Fibroblast of the aortic adventitia (primary cell): Measurements from ENCODE around the gene IFNL3. TPM values are rescaled to one million over a fixed set of nuclear protein-coding genes. Genes with fewer than 3 reads are reported as not detected.

ENCODE experiments used
- DNase-seq: peaks from one replicate; pipeline ENCODE4 v3.0.0-alpha.2; 2010; ENCODE audit warnings: low read depth
- H3K4me3 ChIP-seq: 2 replicates; pipeline ENCODE4 v1.5.1; 2011; ENCODE audit warnings: low read depth, mild to moderate bottlenecking, control low read depth, low read length, moderate library complexity
- total RNA-seq: library from RNA; depleted of rRNA; stranded (reverse); fragments of >200 nt; gene quantifications from 2 replicates; pipeline ENCODE4 v1.2.3, GENCODE V29; 2012; ENCODE audit warnings: low replicate concordance
- TF ChIP-seq, protein P1 (sequence below): IDR thresholded peaks from 2 replicates; pipeline ENCODE4 v1.5.1; 2011; ENCODE audit warnings: mild to moderate bottlenecking, low read length, control low read depth, inconsistent platforms; ENCODE audit not compliant: insufficient read depth

The IFNL3 gene
- total RNA-seq, 1 donor, result not detected

DNA sequence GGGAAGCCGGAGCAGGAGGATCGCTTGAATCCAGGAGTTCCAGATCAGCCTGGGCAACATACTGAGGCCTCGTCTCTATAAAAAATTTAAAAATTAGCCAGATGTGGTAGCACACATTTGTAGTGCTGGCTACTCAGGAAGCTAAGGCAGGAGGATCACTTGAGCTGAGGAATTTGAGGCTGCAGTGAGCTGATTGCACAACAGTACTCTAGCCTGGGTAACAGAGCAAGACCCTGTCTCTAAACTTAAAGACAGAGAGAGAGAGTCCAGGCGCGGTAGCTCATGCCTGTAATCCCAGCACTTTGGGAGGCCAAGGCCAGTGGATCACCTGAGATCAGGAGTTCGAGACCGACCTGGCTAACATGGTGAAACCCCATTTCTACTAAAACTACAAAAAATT lies 4.4 kb downstream of the IFNL3 start:
- TF ChIP-seq, protein P1, sequence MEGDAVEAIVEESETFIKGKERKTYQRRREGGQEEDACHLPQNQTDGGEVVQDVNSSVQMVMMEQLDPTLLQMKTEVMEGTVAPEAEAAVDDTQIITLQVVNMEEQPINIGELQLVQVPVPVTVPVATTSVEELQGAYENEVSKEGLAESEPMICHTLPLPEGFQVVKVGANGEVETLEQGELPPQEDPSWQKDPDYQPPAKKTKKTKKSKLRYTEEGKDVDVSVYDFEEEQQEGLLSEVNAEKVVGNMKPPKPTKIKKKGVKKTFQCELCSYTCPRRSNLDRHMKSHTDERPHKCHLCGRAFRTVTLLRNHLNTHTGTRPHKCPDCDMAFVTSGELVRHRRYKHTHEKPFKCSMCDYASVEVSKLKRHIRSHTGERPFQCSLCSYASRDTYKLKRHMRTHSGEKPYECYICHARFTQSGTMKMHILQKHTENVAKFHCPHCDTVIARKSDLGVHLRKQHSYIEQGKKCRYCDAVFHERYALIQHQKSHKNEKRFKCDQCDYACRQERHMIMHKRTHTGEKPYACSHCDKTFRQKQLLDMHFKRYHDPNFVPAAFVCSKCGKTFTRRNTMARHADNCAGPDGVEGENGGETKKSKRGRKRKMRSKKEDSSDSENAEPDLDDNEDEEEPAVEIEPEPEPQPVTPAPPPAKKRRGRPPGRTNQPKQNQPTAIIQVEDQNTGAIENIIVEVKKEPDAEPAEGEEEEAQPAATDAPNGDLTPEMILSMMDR, result no peak
- no peak for DNase-seq
- H3K4me3 ChIP-seq, result no peak overlapping the region

DNA sequence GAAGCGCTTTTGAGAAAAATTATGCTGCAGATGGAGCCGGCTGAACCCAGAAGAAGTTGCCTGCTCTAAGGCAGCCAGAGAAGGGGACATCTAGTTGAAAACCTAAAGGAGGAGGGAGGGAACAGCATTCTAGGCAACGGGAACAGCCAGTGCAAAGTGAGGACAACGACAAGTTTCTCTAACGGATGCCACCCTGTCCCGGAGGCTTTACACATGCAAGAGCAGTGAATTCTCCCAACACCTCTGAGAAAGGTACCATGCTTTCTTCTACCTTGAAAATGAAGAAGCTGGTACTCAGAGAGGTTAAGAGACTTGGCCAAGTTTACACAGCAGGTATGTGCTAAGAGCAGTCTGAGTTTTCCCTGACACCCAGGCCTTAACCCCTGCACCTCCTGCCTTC lies 5.9 kb downstream of the IFNL3 start:
- TF ChIP-seq, protein P1, result no peak
- DNase-seq, result no peak
- no peak overlapping the region for H3K4me3 ChIP-seq

DNA sequence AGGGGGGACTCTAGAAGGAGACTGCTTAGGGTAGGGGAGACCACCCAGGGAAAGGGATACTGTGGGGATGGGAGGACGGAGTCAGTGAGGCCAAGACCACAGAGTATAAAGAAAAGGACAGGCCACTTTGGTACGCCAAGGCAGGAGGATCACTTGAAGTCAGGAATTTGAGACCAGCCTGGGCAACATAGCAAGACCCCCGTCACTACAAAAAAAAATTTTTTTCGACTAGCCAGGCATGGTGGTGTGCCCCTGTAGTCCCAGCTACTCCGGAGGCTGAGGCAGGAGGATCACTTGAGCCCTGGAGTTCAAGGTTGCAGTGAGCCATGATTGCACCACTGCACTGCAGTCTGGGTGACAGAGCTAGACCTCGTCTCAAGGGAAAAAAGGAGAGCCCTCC lies 6.6 kb downstream of the IFNL3 start:
- no peak for DNase-seq
- no peak overlapping the region for H3K4me3 ChIP-seq
- TF ChIP-seq, protein P1, result no peak

DNA sequence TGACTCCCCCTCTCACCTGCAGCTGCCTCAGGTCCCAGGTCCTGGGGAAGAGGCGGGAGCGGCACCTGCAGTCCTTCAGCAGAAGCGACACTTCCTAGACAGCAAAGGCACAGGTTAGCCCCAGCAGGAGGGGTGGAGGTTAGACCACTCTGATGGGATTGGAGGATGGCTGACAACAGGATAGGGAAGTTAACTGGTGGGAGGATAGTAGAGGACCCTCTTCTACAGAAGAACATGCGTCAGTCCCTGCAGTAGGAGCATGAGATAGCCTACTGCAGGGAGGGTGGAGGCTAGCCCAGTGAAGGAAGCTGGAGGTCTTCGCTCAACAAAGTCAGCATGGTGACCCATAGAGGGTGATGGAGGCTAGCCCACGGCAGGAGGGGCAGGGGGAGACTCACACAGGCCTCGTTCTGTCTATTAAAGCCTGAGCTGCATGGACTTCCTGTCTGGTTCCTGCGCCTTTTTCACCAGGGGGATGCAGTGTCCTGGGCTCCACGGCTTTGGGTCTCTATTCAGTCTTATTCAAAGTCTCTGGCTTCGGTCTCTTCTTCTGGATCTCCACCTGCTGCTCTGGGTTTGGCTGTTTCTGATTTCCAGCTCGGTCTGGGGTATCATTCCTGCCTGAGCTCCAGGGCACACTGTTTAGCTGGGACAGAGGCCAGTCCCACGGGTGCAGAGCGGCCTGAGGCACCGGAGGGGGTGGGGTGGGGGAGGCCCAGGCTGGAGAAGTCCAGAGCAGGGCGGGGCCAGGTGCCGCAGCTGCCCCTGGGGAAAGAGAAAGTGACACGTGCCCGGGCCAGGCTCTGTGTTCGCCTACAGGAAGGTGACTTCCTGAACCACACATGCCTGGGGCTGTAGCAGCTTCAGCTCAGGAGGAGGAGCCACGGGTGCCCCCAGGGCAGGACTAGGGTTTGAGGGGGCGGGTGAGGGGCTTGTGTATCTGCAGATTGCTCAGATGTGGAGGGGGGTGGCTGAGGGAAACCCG lies 7.3 kb downstream of the IFNL3 start:
- no peak for DNase-seq
- H3K4me3 ChIP-seq, result no peak overlapping the region
- TF ChIP-seq, protein P1, result no peak

DNA sequence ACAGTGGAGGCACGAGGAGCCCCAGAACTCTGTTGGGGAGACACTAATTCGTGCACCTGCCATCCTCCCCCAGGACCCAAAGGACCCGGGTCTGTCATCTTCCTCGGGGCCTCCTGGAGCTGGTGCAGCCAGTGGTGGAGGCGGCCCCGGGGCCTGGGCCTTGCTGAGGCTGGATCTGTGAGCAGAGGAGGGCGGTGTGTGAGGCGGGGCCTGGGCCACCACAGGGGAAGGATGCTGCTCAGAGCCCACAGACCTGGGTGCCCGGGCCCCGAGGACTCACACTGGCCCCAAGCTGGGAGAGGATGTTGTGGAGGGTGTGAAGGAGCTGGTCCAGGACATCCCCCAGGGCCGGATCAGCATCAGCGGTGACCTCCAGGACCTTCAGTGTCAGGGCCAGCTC lies 8.3 kb downstream of the IFNL3 start:
- TF ChIP-seq, protein P1, result no peak
- DNase-seq, result no peak
- H3K4me3 ChIP-seq, result no peak overlapping the region

DNA sequence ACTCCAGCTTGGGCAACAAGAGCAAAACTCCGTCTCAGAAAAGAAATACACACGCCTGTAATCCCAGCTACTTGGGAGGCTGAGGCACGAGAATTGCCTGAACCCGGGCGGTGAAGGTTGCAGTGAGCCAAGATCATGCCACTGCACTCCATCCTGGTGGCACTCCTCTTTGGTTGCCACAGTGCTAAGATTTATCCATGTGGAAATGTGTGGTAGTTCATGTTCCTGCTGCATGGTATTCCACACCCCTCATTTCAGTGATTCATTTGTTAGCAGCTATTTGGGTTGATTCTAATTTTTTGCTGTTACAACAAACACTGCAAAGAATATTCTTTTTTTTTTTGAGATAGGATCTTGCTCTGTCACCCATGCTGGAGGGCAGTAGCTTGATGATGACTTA lies 12.1 kb downstream of the IFNL3 start:
- no peak for DNase-seq
- TF ChIP-seq, protein P1, result no peak
- H3K4me3 ChIP-seq, result no peak overlapping the region
